Measurements from ENCODE around the gene NFKB2.

Gene NFKB2

DNA sequence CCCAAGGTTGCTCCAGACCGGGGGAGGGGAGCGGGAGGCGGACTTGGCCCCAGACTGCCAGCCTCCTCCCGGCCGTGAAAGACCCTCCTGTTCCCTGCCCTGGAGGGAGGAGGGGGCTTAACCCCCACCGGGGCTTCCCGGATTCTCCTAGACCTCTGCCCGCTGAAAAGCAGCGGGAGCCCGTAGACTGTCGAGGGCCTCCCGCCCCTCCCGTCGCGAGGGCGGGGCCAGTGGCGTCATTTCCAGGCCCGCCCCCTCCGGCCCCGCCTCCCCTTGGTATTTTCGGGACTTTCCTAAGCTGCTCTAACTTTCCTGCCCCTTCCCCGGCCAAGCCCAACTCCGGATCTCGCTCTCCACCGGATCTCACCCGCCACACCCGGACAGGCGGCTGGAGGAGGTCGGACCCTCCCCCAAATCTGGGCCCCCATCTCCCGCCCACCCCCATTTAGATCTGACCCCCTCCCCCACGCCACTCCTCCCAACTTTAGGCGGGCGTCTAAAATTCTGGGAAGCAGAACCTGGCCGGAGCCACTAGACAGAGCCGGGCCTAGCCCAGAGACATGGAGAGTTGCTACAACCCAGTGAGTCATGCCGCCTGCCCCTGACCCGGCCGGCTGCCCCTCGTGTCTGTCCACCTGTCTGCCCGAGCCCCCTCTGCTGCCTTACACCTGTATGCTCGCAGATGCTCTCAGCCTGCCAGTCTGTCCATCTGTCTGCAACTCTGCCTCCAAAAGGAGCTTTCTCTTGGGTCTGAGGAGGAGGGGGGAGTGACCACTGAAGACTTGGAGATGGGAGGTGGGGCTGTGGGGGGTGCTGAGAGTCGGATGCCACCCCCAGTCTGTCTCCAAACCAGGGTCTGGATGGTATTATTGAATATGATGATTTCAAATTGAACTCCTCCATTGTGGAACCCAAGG lies at the start of gene NFKB2:
Gene NFKB2 (plus strand): TSS at position 306 of the 917 bp plus-strand sequence. CDS start 255 bp downstream, at position 561.
- Histone ChIP-seq H3K4me3 (peak within 1 kb of the TSS; percentile 90), H3K27ac (peak within 1 kb of the TSS; percentile 97 to 98)
- TF ChIP-seq, protein P1, sequence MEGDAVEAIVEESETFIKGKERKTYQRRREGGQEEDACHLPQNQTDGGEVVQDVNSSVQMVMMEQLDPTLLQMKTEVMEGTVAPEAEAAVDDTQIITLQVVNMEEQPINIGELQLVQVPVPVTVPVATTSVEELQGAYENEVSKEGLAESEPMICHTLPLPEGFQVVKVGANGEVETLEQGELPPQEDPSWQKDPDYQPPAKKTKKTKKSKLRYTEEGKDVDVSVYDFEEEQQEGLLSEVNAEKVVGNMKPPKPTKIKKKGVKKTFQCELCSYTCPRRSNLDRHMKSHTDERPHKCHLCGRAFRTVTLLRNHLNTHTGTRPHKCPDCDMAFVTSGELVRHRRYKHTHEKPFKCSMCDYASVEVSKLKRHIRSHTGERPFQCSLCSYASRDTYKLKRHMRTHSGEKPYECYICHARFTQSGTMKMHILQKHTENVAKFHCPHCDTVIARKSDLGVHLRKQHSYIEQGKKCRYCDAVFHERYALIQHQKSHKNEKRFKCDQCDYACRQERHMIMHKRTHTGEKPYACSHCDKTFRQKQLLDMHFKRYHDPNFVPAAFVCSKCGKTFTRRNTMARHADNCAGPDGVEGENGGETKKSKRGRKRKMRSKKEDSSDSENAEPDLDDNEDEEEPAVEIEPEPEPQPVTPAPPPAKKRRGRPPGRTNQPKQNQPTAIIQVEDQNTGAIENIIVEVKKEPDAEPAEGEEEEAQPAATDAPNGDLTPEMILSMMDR (IDR thresholded peaks at IDR 0.05), result no peak
- peak; percentile 93 for DNase-seq (ENCODE audit: low spot score)

DNA sequence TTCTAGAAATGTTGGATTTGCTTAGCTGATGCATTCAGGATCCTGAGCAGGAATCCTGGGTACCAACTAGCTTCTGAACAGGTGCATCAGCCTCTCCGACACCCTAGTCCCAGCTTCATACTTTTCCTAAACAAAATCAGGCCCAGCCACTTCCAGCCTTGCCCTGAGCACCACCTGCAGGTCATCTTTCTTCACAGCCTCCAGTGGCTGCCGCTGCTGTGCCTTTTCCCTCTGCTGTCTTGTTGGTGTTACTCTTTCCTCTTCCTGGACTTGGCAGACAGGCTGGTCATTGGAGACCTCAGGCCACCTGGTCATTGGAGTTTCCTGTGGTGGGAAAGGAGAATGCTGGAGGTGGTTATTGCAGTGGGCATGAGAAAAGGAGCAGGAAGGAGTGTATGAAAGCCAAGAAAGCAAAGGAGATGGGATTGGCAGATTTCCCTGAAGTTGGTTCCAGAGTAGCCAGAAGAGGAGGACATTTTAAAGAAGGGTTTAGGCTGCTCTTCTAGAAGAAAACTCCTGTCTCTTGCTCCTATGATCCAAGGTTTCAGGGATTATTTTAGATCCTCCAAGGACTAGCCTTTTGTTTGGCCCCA lies 48.2 kb upstream of the NFKB2 start:
- Histone ChIP-seq H3K27ac (no peak overlapping the region), H3K4me3 (no peak overlapping the region)
- TF ChIP-seq, protein P1 (IDR thresholded peaks at IDR 0.05), result no peak
- no peak for DNase-seq (ENCODE audit: low spot score)

DNA sequence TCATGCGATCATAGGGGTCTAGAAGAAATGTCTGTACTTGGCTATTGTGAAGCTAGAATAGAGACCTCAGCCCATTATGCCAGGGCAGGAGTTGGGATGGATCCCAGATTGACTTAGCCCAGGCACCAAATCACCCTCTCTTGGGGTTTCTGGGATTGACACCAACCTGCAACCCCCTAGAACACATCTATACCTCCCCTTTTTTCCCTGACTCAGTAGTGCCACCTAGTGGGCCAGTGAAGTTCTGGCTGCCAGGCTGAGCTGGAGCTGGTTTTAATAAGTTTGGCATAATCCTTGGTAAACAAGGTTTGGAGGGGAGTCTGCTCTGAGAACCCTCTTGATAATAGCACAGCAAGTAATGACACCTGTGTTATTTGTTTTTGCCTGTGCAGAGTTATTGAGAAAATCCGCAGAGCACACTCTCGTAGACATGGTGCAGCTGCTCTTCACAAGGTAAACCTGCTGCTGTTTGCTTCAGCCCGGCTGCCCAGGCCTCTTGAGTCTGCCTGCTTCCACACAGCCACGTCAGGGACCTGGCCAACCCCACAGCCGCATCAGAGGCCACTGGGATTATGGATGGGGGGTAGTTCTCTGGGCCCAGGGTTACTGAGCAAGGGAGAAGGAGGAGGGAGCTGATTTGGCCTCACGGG lies 43.3 kb upstream of the NFKB2 start:
- H3K4me3 ChIP-seq, result no peak overlapping the region
- DNase-seq (ENCODE audit: low spot score), result no peak
- TF ChIP-seq, protein P1 (IDR thresholded peaks at IDR 0.05), result peak; percentile 80
- no peak overlapping the region for H3K27ac ChIP-seq

DNA sequence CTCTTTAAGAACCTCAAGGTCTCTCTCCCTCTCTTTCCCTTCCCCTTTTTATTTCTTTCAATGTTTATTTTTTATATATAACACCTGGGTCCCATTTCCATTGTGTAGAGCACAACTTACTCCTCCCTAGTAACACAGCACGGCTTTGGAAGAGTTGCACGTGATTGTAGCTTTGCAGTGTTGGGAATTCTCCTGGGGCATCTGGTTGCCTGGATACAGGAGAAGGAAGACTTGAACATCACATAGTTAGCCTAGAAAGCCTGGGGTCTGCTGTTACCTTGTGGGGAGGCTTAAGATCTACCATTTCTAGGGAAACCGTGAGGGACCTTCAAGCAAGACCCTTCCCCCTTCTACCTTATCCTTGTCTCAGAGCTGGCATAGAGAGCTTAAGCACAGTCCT lies 41.1 kb upstream of the NFKB2 start:
- Histone ChIP-seq H3K4me3 (no peak overlapping the region), H3K27ac (no peak overlapping the region)
- no peak for DNase-seq (ENCODE audit: low spot score)
- TF ChIP-seq, protein P1 (IDR thresholded peaks at IDR 0.05), result no peak

DNA sequence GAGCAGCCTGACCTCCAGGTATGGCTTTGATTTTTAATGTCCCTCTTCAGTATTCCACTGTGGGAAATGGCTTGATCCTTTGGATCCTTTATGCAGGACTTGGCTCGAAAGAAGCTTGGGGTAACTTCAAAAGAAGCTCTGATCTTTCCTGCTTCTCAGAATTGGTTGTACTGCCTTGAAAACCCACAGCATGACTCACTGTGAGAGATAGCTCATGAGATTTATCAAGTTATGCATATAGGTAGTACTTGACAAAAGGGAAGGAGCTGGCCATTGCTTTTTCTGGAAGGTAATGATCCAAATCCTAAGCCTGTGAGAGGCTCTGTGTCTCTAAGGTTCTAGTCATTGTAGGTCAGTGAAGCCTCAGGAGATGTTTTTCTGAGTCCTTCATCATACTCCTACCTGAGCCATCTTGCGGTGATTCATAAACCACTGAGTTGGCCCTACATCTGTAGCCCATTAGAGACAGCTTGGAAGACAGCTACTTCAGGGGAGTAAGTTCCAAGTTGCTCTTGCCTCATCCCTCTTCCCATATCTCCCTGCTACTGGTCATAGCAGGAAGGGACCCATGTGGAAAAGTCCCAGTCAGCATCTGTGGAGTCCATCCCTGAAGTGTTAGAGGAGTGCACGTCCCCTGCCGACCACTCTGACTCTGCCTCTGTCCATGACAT lies 36.7 kb upstream of the NFKB2 start:
- no peak for DNase-seq (ENCODE audit: low spot score)
- no peak overlapping the region for H3K4me3 ChIP-seq
- TF ChIP-seq, protein P1 (IDR thresholded peaks at IDR 0.05), result no peak
- no peak overlapping the region for H3K27ac ChIP-seq

DNA sequence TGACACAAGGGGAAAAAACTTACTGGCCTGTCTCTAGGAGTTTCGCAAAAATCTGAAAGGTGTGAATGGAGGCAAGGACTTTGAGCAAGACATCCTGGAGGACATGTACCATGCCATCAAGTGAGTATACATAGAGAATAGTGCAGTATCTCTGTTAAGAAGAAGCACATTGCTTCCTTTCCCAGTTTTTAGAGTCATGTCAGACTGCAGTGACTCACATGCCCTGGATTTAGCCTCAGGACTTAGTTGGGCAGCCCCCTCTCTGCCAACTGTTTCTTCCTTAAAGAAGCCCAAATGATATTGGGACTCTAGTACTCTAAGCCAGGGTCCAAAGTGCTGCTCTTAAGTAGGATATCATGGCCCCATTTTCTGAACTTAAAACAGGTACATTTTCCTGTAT lies 28.1 kb upstream of the NFKB2 start:
- H3K27ac ChIP-seq, result no peak overlapping the region
- H3K4me3 ChIP-seq, result no peak overlapping the region
- no peak for DNase-seq (ENCODE audit: low spot score)
- TF ChIP-seq, protein P1 (IDR thresholded peaks at IDR 0.05), result no peak

Measured in coronary artery (tissue), 2 donors.